ENCODE results near the gene ABCA7.
"Not testable (repeated sequence)": the region's sequence is repeated elsewhere in the genome, so short reads cannot be mapped to it uniquely, and the experiment has no call there.

ABCA7 gene

GRCh38 chr19:1020868-1021425 is 19.0 kb upstream of the ABCA7 start, which contains the start of gene TMEM259:
TMEM259 (minus strand) TSS chr19:1021123; CDS start chr19:1020996, 127 bp downstream.
- peak; percentile 88 for DNase-seq (ENCODE audit: low read depth)
- TF ChIP-seq CTCF (IDR thresholded peaks at IDR 0.05; ENCODE audit: control insufficient read depth, insufficient read depth, low read depth, low read length, missing control alignments), result no peak
- H3K4me3 ChIP-seq (ENCODE audit: control insufficient read depth, low read depth, low read length), result peak within 1 kb of the TSS; percentile 93

GRCh38 chr19:1023883-1024188 is 16.1 kb upstream of the ABCA7 start:
- DNase-seq (ENCODE audit: low read depth); H3K4me3 ChIP-seq (ENCODE audit: control insufficient read depth, low read depth, low read length): not testable (repeated sequence)

- not testable (repeated sequence) for H3K4me3 ChIP-seq (ENCODE audit: control insufficient read depth, low read depth, low read length); DNase-seq (ENCODE audit: low read depth)
Measured at GRCh38 chr19:1025080-1025479, 14.8 kb upstream of the ABCA7 start.

GRCh38 chr19:1025960-1026782 is 13.7 kb upstream of the ABCA7 start, which contains the start of gene CNN2:
CNN2 (plus strand) TSS chr19:1026608; CDS start chr19:1026662, 54 bp downstream.
- H3K4me3 ChIP-seq (ENCODE audit: control insufficient read depth, low read depth, low read length), result peak within 1 kb of the TSS; percentile 93
- no peak for TF ChIP-seq CTCF (IDR thresholded peaks at IDR 0.05; ENCODE audit: control insufficient read depth, insufficient read depth, low read depth, low read length, missing control alignments)
- DNase-seq (ENCODE audit: low read depth), result no peak

- no peak for DNase-seq (ENCODE audit: low read depth)
- peak overlapping the region; percentile 93 for H3K4me3 ChIP-seq (ENCODE audit: control insufficient read depth, low read depth, low read length)
- TF ChIP-seq CTCF (IDR thresholded peaks at IDR 0.05; ENCODE audit: control insufficient read depth, insufficient read depth, low read depth, low read length, missing control alignments), result no peak
Measured at GRCh38 chr19:1026783-1027649, 12.9 kb upstream of the ABCA7 start.

- H3K4me3 ChIP-seq (ENCODE audit: control insufficient read depth, low read depth, low read length), result peak overlapping the region; percentile 93
- TF ChIP-seq CTCF (IDR thresholded peaks at IDR 0.05; ENCODE audit: control insufficient read depth, insufficient read depth, low read depth, low read length, missing control alignments), result no peak
- DNase-seq (ENCODE audit: low read depth), result no peak
Measured at GRCh38 chr19:1027650-1028061, 12.3 kb upstream of the ABCA7 start.

- DNase-seq (ENCODE audit: low read depth), result peak; percentile 89
- peak overlapping the region; percentile 93 for H3K4me3 ChIP-seq (ENCODE audit: control insufficient read depth, low read depth, low read length)
- TF ChIP-seq CTCF (IDR thresholded peaks at IDR 0.05; ENCODE audit: control insufficient read depth, insufficient read depth, low read depth, low read length, missing control alignments), result no peak
Measured at GRCh38 chr19:1028062-1028926, 11.6 kb upstream of the ABCA7 start.
